ENCODE data around the gene RPP14. TPM values are rescaled to one million over a fixed set of nuclear protein-coding genes. Genes with fewer than 3 reads are reported as not detected.
"Not testable (repeated sequence)": the region's sequence is repeated elsewhere in the genome, so short reads cannot be mapped to it uniquely, and the experiment has no call there.

Gene RPP14
- total and polyA plus RNA-seq, 2 of the 4 experiments (the other 2 are of a cell fraction), result 6.6 to 7.8 TPM

DNA sequence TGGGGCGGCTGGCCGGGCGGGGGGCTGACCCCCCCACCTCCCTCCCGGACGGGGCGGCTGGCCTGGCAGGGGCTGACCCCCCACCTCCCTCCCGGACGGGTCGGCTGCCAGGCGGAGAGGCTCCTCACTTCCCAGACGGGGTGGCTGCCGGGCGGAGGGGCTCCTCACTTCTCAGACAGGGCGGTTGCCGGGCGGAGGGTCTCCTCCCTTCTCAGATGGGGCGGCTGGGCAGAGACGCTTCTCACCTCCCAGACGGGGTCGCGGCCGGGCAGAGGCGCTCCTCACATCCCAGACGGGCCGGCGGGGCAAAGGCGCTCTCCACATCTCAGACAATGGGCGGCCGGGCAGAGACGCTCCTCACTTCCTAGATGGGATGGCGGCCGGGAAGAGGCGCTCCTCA lies 15.6 kb upstream of the RPP14 start:
- H4K20me1 ChIP-seq (ENCODE audit: insufficient read depth, low read length); H2BK120ac ChIP-seq (ENCODE audit: low read depth, low read length); H2AFZ ChIP-seq (replicated peaks; ENCODE audit: low read length, poor library complexity); H4K5ac ChIP-seq (ENCODE audit: low read depth, low read length); ATAC-seq (ENCODE audit: low read depth); H3K9me1 ChIP-seq (ENCODE audit: insufficient read depth, low read length); POLR2A ChIA-PET (ENCODE audit: unreplicated experiment); H3K4me2 ChIP-seq (ENCODE audit: low read depth, low read length); CTCF ChIA-PET; in situ Hi-C loops (cut with MboI; ENCODE audit: low sequenced_read_pairs); H3K4me1 ChIP-seq (ENCODE audit: control insufficient read depth, insufficient read depth, low read length); dilution Hi-C loops (cut with HindIII; ENCODE audit: low sequenced_read_pairs, unreplicated experiment); H2AK5ac ChIP-seq (ENCODE audit: low read depth, low read length); BruUV-seq (replicated peaks); H2AK9ac ChIP-seq (replicated peaks; ENCODE audit: low read depth, low read length, poor library complexity); H3K14ac ChIP-seq (replicated peaks; ENCODE audit: low read depth, low read length); H3K36me3 ChIP-seq (ENCODE audit: control insufficient read depth, insufficient read depth, low read length); intact Hi-C loops (cut with micrococcal nuclease); H3K27me3 ChIP-seq (ENCODE audit: control insufficient read depth, insufficient read depth, low read length); H3K23ac ChIP-seq (ENCODE audit: low read depth, low read length); H2BK20ac ChIP-seq (ENCODE audit: low read depth, low read length); H2BK5ac ChIP-seq (ENCODE audit: low read depth, low read length, poor library complexity, severe bottlenecking); H3K18ac ChIP-seq (ENCODE audit: low read depth, low read length); H3K4me3 ChIP-seq (ENCODE audit: insufficient read depth, low read depth, low read length); H3K56ac ChIP-seq (ENCODE audit: extremely low read depth, insufficient read depth, low read length); H3K79me1 ChIP-seq (ENCODE audit: low read depth in 1 of 2, low read length in 2 of 2); H2BK15ac ChIP-seq (ENCODE audit: low read depth, low read length); H3K9ac ChIP-seq (ENCODE audit: low read depth, low read length); H3K4ac ChIP-seq (ENCODE audit: low read depth, low read length); H4K91ac ChIP-seq (ENCODE audit: insufficient read depth, low read depth, low read length); H3K27ac ChIP-seq (ENCODE audit: insufficient read depth, low read length); H4K8ac ChIP-seq (ENCODE audit: low read depth in 2 of 2, low read length in 2 of 2); DNase-seq; H3K9me3 ChIP-seq (ENCODE audit: control insufficient read depth, insufficient read depth, low read length): not testable (repeated sequence)
- no CpG with 5 or more reads among the region's 33 CpGs for WGBS, 2 experiments (ENCODE audit: extremely low coverage in 2 of 2, insufficient read length in 1 of 2)
